Neural cell (in vitro differentiated cells): ENCODE measurements around the gene TRPV2.

Source experiments
- CTCF ChIP-seq: fragments of 450-650 bp; IDR thresholded peaks from 2 replicates; pipeline ENCODE4 v1.5.1; 2014; ENCODE audit warnings: antibody characterized with exemption, mild to moderate bottlenecking, moderate library complexity; ENCODE audit not compliant: poor library complexity, severe bottlenecking
- EP300 ChIP-seq: fragments of 450-650 bp; conservative IDR thresholded peaks from 2 replicates; pipeline ENCODE4 v1.6.1; 2014; ENCODE audit warnings: antibody characterized with exemption, mild to moderate bottlenecking, moderate library complexity; ENCODE audit not compliant: poor library complexity, severe bottlenecking
- EZH2 ChIP-seq: fragments of 200-600, 300-800 bp; shearing (Covaris generic), sonication (generic); IDR thresholded peaks from 2 replicates; pipeline ENCODE4 v1.6.1; 2014; ENCODE audit warnings: antibody characterized with exemption, low read length, borderline replicate concordance, mild to moderate bottlenecking; ENCODE audit not compliant: insufficient read depth, poor library complexity, severe bottlenecking
- MXI1 ChIP-seq: fragments of 450-650 bp; conservative IDR thresholded peaks from 2 replicates; pipeline ENCODE4 v1.6.1; 2014; ENCODE audit warnings: antibody characterized with exemption, mild to moderate bottlenecking; ENCODE audit not compliant: poor library complexity, severe bottlenecking
- POLR2AphosphoS5 ChIP-seq: IDR thresholded peaks from 2 replicates; pipeline ENCODE4 v1.6.1; 2012
- SMC3 ChIP-seq: fragments of 450-650 bp; conservative IDR thresholded peaks from 2 replicates; pipeline ENCODE4 v1.6.1; 2014; ENCODE audit warnings: antibody characterized with exemption, mild to moderate bottlenecking, moderate library complexity; ENCODE audit not compliant: poor library complexity
- TAF1 ChIP-seq: IDR thresholded peaks from 2 replicates; pipeline ENCODE4 v1.6.1; 2012; ENCODE audit warnings: low read depth

GRCh38 chr17:16417896-16418684 lies 2.7 kb downstream of the TRPV2 start:
- no peak for TF ChIP-seq CTCF
- TF ChIP-seq EZH2: no peak
- TF ChIP-seq EP300: no peak
- TF ChIP-seq TAF1: no peak
- no peak for TF ChIP-seq MXI1
- TF ChIP-seq POLR2AphosphoS5: no peak
- no peak for TF ChIP-seq SMC3
